OCI-LY3 (cell line): Measurements from ENCODE around the gene GNG2.

Source experiments
- EZH2phosphoT487 ChIP-seq: fragments of 200-600 bp; shearing (Covaris generic); IDR thresholded peaks from 2 replicates; pipeline ENCODE4 v1.6.1; 2018; ENCODE audit warnings: antibody characterized with exemption, mixed run types, low read depth
- TF ChIP-seq, protein P1 (sequence below): fragments of 200-600, 300-600 bp; sonication (generic); IDR thresholded peaks from 2 replicates; pipeline ENCODE4 v1.5.1; 2014; ENCODE audit warnings: antibody characterized with exemption, low read length, low read depth

DNA sequence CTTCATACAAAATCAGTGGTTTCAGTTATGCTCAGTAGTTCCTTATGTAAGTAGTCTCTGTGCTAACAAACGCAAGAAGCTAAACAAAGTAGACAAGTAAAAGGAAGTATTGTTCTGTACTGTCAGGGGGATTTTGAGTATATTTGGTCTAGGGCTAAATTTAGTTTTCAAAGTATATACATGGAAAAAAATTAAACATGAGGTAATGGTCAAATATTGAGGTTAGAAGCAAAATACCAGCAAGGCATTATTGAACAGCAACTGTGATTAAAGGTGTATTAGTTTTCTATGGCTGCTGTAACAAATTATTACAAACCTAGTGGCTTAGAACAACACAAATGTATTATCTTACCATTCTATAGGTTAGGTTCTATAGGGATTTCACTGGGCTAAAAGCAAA, 18.8 kb downstream of the GNG2 start:
- TF ChIP-seq, protein P1, sequence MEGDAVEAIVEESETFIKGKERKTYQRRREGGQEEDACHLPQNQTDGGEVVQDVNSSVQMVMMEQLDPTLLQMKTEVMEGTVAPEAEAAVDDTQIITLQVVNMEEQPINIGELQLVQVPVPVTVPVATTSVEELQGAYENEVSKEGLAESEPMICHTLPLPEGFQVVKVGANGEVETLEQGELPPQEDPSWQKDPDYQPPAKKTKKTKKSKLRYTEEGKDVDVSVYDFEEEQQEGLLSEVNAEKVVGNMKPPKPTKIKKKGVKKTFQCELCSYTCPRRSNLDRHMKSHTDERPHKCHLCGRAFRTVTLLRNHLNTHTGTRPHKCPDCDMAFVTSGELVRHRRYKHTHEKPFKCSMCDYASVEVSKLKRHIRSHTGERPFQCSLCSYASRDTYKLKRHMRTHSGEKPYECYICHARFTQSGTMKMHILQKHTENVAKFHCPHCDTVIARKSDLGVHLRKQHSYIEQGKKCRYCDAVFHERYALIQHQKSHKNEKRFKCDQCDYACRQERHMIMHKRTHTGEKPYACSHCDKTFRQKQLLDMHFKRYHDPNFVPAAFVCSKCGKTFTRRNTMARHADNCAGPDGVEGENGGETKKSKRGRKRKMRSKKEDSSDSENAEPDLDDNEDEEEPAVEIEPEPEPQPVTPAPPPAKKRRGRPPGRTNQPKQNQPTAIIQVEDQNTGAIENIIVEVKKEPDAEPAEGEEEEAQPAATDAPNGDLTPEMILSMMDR: no peak
- TF ChIP-seq EZH2phosphoT487: no peak
